Kidney (tissue), 14 donors: ENCODE results near the gene MRPL23. TPM values are rescaled to one million over a fixed set of nuclear protein-coding genes. Genes with fewer than 3 reads are reported as not detected.

Experiments used
- DNase-seq, 5 donors: peaks; one replicate each; pipeline ENCODE4 v3.0.0-alpha.2; 2013 to 2020
- FAIRE-seq: peaks from 2 replicates; lab custom pipeline; 2012; peaks lifted over from hg19 to GRCh38; lab: Jason Lieb, UNC
- H3K27ac ChIP-seq, 2 donors: one replicate each; pipeline ENCODE4 v1.7.0; 2013; ENCODE audit warnings: low read depth in 2 of 2, low read length in 2 of 2, inconsistent platforms in 1 of 2
- H3K27me3 ChIP-seq: one replicate; pipeline ENCODE4 v1.7.1; 2013; ENCODE audit warnings: low read length, inconsistent platforms; ENCODE audit not compliant: control insufficient read depth, insufficient read depth
- H3K36me3 ChIP-seq, 3 donors: one replicate each; pipeline versions ENCODE4 v1.7.0 to v1.7.1; 2013; ENCODE audit warnings: low read length in 3 of 3, control low read depth in 1 of 3, inconsistent platforms in 1 of 3; ENCODE audit not compliant: insufficient read depth in 3 of 3, control insufficient read depth in 2 of 3
- H3K4me1 ChIP-seq, 3 donors: one replicate each; pipeline versions ENCODE4 v1.7.0 to v1.7.1; 2013; ENCODE audit warnings: low read length in 3 of 3, inconsistent platforms in 1 of 3, low read depth in 1 of 3; ENCODE audit not compliant: control insufficient read depth in 2 of 3, insufficient read depth in 2 of 3
- H3K4me3 ChIP-seq, 3 donors: one replicate each; pipeline versions ENCODE4 v1.7.0 to v1.8.1; 2013; ENCODE audit warnings: low read length in 3 of 3, control low read depth in 1 of 3, inconsistent platforms in 1 of 3
- H3K9ac ChIP-seq, 3 donors: one replicate each; pipeline versions ENCODE4 v1.7.0 to v1.7.1; 2013; ENCODE audit warnings: low read length in 3 of 3, control low read depth in 1 of 3, inconsistent platforms in 1 of 3
- H3K9me3 ChIP-seq, 3 donors: one replicate each; pipeline versions ENCODE4 v1.7.0 to v1.7.1; 2013; ENCODE audit warnings: low read length in 3 of 3, control low read depth in 1 of 3, inconsistent platforms in 1 of 3; ENCODE audit not compliant: control insufficient read depth in 2 of 3, insufficient read depth in 1 of 3
- intact Hi-C: fragments of 100-400 bp; cut with DNase I; formaldehyde crosslinking; loops from one replicate; pipeline ENCODE4 v1.11.1; 2022
- polyA plus RNA-seq: library from polyadenylated mRNA; stranded (reverse); fragments of 350-450 nt; fragmentation: Illumina TruSeq; extraction: RNeasy Lipid Tissue Mini Kit (QIAGEN cat#74804); gene quantifications from one replicate; pipeline ENCODE4 v1.2.3, GENCODE V29; 2014; ENCODE audit warnings: low read depth, low replicate concordance; ENCODE audit not compliant: insufficient read depth
- total RNA-seq: library from RNA; stranded (reverse); fragmentation: NEBNext Ultra II Directional; extraction: Animal tissue kit (Norgen Biotek cat#: 25700); gene quantifications from one replicate; pipeline ENCODE4 v1.2.1, GENCODE V29; 2021
- TF ChIP-seq, protein P1 (sequence below): IDR thresholded peaks from 3 replicates; pipeline ENCODE4 v1.5.1; 2012; ENCODE audit warnings: mild to moderate bottlenecking, moderate library complexity, borderline replicate concordance; ENCODE audit not compliant: insufficient read depth; ENCODE audit errors: extremely low read depth
- donor health status: control.
- donor health status: control.
- donor health status: control.
- donor health status: control.
- donor health status: control.
- donor health status: DM: yes; HTN: yes; CAD: no.
- donor health status: Normal renal cell carcinoma (clear cell type).

Gene MRPL23
- total and polyA plus RNA-seq, 2 donors from 2014 or later = 45.9 to 183 TPM

DNA sequence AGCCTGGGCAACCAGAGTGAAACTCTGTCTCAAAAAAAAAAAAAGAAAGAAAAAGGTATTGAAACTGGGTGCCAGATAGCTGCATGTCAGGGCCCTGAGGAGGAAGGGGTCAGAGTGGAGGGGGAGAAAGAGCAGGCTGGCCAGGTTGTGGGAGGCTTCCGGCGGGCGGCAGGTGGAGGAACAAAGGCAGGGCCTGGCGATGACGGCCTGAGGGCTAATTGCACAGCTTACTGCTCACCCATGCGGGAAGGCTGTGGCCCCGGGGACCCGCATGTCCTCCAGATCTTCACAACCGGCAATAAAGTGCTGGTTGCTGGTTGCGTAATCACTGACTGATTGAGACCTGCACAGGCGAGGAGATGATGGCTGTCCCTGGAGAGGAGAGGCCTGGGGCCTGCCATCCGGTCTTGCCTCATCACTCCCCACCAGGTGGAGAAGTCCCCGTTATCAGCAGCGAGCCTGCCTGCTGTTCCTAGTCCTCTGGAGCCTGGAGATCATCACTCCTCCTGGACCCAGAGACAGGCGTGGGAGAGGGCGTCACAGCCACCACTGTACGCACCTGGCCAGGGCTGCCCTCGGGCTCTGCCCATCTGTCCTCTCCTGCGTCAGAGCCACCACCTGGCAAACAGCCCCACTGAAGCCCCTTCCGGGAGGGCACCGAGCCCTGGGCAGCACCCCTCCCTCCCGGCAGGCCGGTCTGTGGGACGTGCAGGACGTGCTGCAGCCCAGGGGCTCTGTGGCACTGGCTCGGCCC is 31.8 kb downstream of the MRPL23 start:
- Histone ChIP-seq H3K27me3 (no peaks in the 10 kb centered on the region), H3K36me3 (no peaks in the 10 kb centered on the region), H3K27ac (no peak overlapping the region), H3K4me3 (no peak overlapping the region), H3K9ac (no peak overlapping the region), H3K4me1 (no peaks in the 10 kb centered on the region), H3K9me3 (no peaks in the 10 kb centered on the region)
- intact Hi-C loops = no loop called here
- TF ChIP-seq, protein P1, sequence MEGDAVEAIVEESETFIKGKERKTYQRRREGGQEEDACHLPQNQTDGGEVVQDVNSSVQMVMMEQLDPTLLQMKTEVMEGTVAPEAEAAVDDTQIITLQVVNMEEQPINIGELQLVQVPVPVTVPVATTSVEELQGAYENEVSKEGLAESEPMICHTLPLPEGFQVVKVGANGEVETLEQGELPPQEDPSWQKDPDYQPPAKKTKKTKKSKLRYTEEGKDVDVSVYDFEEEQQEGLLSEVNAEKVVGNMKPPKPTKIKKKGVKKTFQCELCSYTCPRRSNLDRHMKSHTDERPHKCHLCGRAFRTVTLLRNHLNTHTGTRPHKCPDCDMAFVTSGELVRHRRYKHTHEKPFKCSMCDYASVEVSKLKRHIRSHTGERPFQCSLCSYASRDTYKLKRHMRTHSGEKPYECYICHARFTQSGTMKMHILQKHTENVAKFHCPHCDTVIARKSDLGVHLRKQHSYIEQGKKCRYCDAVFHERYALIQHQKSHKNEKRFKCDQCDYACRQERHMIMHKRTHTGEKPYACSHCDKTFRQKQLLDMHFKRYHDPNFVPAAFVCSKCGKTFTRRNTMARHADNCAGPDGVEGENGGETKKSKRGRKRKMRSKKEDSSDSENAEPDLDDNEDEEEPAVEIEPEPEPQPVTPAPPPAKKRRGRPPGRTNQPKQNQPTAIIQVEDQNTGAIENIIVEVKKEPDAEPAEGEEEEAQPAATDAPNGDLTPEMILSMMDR = no peak
- DNase-seq (no peak), FAIRE-seq (no peak)

- no peak for DNase-seq
Measured at GRCh38 chr11:1979607-1980006, 32.5 kb downstream of the MRPL23 start.

GRCh38 chr11:1982873-1983600 is 35.9 kb downstream of the MRPL23 start:
- H3K4me1 ChIP-seq = no peaks in the 10 kb centered on the region
- intact Hi-C loops = no loop called here
- TF ChIP-seq, protein P1 = no peak
- FAIRE-seq = no peak
- no peaks in the 10 kb centered on the region for H3K9me3 ChIP-seq
- H3K36me3 ChIP-seq = no peaks in the 10 kb centered on the region
- no peak for DNase-seq
- no peak overlapping the region for H3K4me3 ChIP-seq
- H3K9ac ChIP-seq = no peak overlapping the region
- no peak overlapping the region for H3K27ac ChIP-seq
- no peaks in the 10 kb centered on the region for H3K27me3 ChIP-seq

More at GRCh38 chr11:1979607-1980006, 32.5 kb downstream of the MRPL23 start:
- intact Hi-C loops = no loop called here
- H3K9me3 ChIP-seq = no peaks in the 10 kb centered on the region
- H3K4me3 ChIP-seq = no peak overlapping the region
- H3K27ac ChIP-seq = no peak overlapping the region
- H3K36me3 ChIP-seq = no peaks in the 10 kb centered on the region
- no peaks in the 10 kb centered on the region for H3K27me3 ChIP-seq
- TF ChIP-seq, protein P1 = no peak
- no peak for FAIRE-seq
- H3K4me1 ChIP-seq = no peaks in the 10 kb centered on the region
- H3K9ac ChIP-seq = no peak overlapping the region
